ENCODE data around the gene SMO.

Gene SMO

DNA sequence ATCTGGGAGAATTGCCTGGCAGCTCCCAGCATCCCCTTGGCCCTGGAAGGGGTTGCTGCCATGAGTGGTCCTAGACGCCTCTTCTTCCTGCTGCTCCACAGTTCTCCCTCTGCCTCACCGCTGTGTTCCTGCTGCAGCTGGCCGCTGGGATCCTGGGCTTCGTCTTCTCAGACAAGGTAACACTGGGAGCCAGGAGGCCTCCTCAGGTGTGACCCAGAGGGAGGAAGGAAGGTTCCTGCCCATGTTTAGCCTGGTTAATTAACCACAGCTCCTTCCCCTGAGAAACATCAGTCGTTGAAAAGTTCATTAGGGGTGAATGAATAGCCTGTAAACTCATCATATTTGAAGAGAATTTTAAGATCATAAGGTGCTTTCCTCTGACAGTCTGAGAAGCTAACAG is 25.7 kb upstream of the SMO start:
- H3K36me3 ChIP-seq (ENCODE audit: insufficient read depth): no peaks in the 10 kb centered on the region

DNA sequence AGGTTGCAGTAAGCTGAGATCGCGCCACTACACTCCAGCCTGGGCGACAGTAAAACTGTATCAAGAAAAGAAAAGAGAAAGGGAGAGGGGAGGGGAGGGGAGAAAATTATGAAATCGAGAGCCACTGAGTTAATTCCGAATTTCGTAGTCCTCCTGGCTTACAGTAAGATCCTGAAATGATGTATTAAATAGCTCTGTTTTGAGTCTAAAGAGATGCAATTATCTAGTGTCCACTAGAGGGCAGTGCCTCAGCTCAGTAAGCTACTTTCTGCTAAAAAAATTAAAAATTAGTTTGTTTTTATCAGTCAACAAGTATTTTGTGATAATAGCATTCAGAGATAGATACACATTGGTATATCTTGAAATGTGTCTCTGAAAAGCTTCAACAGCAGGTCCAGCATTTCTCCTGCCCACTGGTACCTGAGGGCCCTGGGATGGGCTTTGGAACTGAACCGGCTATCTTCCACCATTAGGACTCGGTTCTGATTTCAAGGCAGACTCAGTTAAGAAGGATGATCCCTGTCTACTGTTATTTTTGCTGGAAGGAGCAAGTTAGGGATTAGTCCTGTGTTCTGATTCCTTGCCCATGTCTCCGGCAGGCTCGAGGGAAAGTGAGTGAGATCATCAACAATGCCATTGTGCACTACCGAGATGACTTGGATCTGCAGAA is 24.4 kb upstream of the SMO start:
- no peaks in the 10 kb centered on the region for H4K20me1 ChIP-seq (ENCODE audit: insufficient read depth)
- H3K4me1 ChIP-seq (ENCODE audit: low read depth, poor library complexity, severe bottlenecking): peaks cover 10% of the 10 kb centered on the region

More for the DNA sequence above, 25.7 kb upstream of the SMO start:
- TF ChIP-seq, protein P1, sequence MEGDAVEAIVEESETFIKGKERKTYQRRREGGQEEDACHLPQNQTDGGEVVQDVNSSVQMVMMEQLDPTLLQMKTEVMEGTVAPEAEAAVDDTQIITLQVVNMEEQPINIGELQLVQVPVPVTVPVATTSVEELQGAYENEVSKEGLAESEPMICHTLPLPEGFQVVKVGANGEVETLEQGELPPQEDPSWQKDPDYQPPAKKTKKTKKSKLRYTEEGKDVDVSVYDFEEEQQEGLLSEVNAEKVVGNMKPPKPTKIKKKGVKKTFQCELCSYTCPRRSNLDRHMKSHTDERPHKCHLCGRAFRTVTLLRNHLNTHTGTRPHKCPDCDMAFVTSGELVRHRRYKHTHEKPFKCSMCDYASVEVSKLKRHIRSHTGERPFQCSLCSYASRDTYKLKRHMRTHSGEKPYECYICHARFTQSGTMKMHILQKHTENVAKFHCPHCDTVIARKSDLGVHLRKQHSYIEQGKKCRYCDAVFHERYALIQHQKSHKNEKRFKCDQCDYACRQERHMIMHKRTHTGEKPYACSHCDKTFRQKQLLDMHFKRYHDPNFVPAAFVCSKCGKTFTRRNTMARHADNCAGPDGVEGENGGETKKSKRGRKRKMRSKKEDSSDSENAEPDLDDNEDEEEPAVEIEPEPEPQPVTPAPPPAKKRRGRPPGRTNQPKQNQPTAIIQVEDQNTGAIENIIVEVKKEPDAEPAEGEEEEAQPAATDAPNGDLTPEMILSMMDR (conservative IDR thresholded peaks at IDR 0.05; ENCODE audit: low read depth, low read length): no peak
- H3K4me1 ChIP-seq (ENCODE audit: low read depth, poor library complexity, severe bottlenecking): peaks cover 10% of the 10 kb centered on the region
- H3K4me3 ChIP-seq (IDR thresholded peaks at IDR 0.05; ENCODE audit: insufficient read depth, low read depth, low read length): no peak overlapping the region
- no peak overlapping the region for H3K9ac ChIP-seq
- H3K27ac ChIP-seq: no peak overlapping the region
- no peak overlapping the region for H3K4me2 ChIP-seq
- H3K79me2 ChIP-seq (ENCODE audit: insufficient read depth, low read depth): no peaks in the 10 kb centered on the region
- H2AFZ ChIP-seq (ENCODE audit: low read depth): no peak overlapping the region
- no peaks in the 10 kb centered on the region for H3K27me3 ChIP-seq (ENCODE audit: insufficient read depth, low read depth)
- no peaks in the 10 kb centered on the region for H4K20me1 ChIP-seq (ENCODE audit: insufficient read depth)

DNA sequence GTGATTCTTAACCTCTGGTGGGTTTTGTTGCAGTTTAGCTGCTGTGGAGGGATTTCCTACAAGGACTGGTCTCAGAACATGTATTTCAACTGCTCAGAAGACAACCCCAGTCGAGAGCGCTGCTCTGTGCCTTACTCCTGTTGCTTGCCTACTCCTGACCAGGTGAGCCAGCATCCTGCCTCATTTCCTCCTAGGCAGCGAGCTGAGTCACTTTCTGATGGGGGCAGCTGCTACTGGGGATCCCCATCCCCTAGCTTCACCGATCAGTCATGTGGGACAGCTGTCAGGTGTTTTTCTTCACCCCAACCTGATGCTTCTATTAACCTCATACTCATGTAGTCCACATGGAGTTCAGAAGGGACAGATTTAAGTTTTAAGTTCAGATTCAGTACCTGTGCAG is 21.7 kb upstream of the SMO start:
- TF ChIP-seq, protein P1 (conservative IDR thresholded peaks at IDR 0.05; ENCODE audit: low read depth, low read length): no peak
- Histone ChIP-seq H3K36me3 (ENCODE audit: insufficient read depth) (no peaks in the 10 kb centered on the region), H3K4me2 (no peak overlapping the region), H3K4me1 (ENCODE audit: low read depth, poor library complexity, severe bottlenecking) (peaks cover 4% of the 10 kb centered on the region), H3K27me3 (ENCODE audit: insufficient read depth, low read depth) (no peaks in the 10 kb centered on the region), H4K20me1 (ENCODE audit: insufficient read depth) (no peaks in the 10 kb centered on the region), H3K27ac (no peak overlapping the region), H3K9ac (no peak overlapping the region), H3K79me2 (ENCODE audit: insufficient read depth, low read depth) (no peaks in the 10 kb centered on the region), H2AFZ (ENCODE audit: low read depth) (no peak overlapping the region), H3K4me3 (IDR thresholded peaks at IDR 0.05; ENCODE audit: insufficient read depth, low read depth, low read length) (no peak overlapping the region)

More for the DNA sequence above, 24.4 kb upstream of the SMO start:
- TF ChIP-seq, protein P1 (conservative IDR thresholded peaks at IDR 0.05; ENCODE audit: low read depth, low read length): peak; percentile 99
- no peaks in the 10 kb centered on the region for H3K27me3 ChIP-seq (ENCODE audit: insufficient read depth, low read depth)
- H3K27ac ChIP-seq: no peak overlapping the region
- no peaks in the 10 kb centered on the region for H3K79me2 ChIP-seq (ENCODE audit: insufficient read depth, low read depth)
- H2AFZ ChIP-seq (ENCODE audit: low read depth): no peak overlapping the region
- H3K4me3 ChIP-seq (IDR thresholded peaks at IDR 0.05; ENCODE audit: insufficient read depth, low read depth, low read length): no peak overlapping the region
- H3K4me2 ChIP-seq: no peak overlapping the region
- no peaks in the 10 kb centered on the region for H3K36me3 ChIP-seq (ENCODE audit: insufficient read depth)
- no peak overlapping the region for H3K9ac ChIP-seq

DNA sequence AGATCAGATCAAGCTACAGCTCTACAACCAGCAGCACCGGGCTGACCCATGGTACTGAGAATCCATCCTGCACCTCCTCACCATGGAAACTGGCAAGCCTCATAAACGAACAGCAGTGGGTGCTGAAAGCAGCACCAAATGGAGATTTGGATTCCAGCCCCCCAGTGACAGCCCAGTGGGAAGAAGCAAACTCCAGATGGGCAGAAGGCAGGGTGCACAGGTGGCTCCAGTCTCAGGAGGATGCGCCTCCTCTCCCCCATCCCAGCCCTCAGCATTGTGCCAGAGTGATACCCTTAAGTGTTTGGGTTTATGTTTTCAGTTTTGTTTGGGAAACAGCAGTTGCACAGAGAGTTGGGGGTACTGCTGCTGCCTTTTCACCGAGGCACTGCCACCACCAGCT is 20.6 kb upstream of the SMO start:
- Histone ChIP-seq H3K27me3 (ENCODE audit: insufficient read depth, low read depth) (no peaks in the 10 kb centered on the region), H3K4me3 (IDR thresholded peaks at IDR 0.05; ENCODE audit: insufficient read depth, low read depth, low read length) (no peak overlapping the region), H3K27ac (no peak overlapping the region), H3K9ac (no peak overlapping the region), H2AFZ (ENCODE audit: low read depth) (no peak overlapping the region), H3K4me1 (ENCODE audit: low read depth, poor library complexity, severe bottlenecking) (peaks cover 2% of the 10 kb centered on the region), H3K36me3 (ENCODE audit: insufficient read depth) (no peaks in the 10 kb centered on the region), H3K4me2 (no peak overlapping the region), H4K20me1 (ENCODE audit: insufficient read depth) (no peaks in the 10 kb centered on the region), H3K79me2 (ENCODE audit: insufficient read depth, low read depth) (no peaks in the 10 kb centered on the region)
- TF ChIP-seq, protein P1 (conservative IDR thresholded peaks at IDR 0.05; ENCODE audit: low read depth, low read length): no peak

Data from KMS-11 (cell line).